PC-9 (cell line): ENCODE results near the gene STAT4. TPM values are rescaled to one million over a fixed set of nuclear protein-coding genes. Genes with fewer than 3 reads are reported as not detected.

Experiments used
- Bru-seq: library from RNA; stranded (reverse); fragments of 400-500 nt; gene quantifications from one replicate; lab custom pipeline; 2021; lab: Mats Ljungman, UMichigan
- BruChase-seq, 2 experiments: library from RNA; stranded (reverse); fragments of 400-500 nt; gene quantifications; one replicate each; lab custom pipeline; 2021; lab: Mats Ljungman, UMichigan
- BruUV-seq: library from RNA; stranded (reverse); fragments of 400-500 nt; replicated peaks from 2 replicates; lab custom pipeline; 2021; lab: Mats Ljungman, UMichigan
- CTCF ChIA-PET: fragments of 300-600 bp; sonication (Branson Sonifier 250); formaldehyde crosslinking; loops from one replicate; lab custom pipeline; 2022; ENCODE audit warnings: antibody characterized with exemption; lab: Charles Lee
- POLR2A ChIA-PET: fragments of 300-600 bp; sonication (Branson Sonifier 250); formaldehyde crosslinking; loops from one replicate; lab custom pipeline; 2022; ENCODE audit warnings: antibody characterized with exemption; ENCODE audit not compliant: unreplicated experiment; lab: Charles Lee
- DNase-seq, 2 experiments: peaks; one replicate each; pipeline versions ENCODE4 v3.0.0 to v3.0.0-alpha.2; 2015 to 2022; ENCODE audit warnings: mixed read lengths in 1 of 2
- H2AFZ ChIP-seq: fragments of 200-600 bp; sonication (generic); 2 replicates; pipeline ENCODE4 v1.8.1; 2017; ENCODE audit warnings: antibody characterized with exemption
- H3F3A ChIP-seq: fragments of 200-600 bp; sonication (generic); 2 replicates; pipeline ENCODE4 v1.8.1; 2017; ENCODE audit warnings: antibody characterized with exemption, mild to moderate bottlenecking, low read depth; ENCODE audit not compliant: insufficient read depth
- H3K27ac ChIP-seq: fragments of 200-600 bp; sonication (generic); 2 replicates; pipeline ENCODE4 v1.6.1; 2016; ENCODE audit warnings: mixed run types
- H3K27me3 ChIP-seq: fragments of 200-600 bp; sonication (generic); 2 replicates; pipeline ENCODE4 v1.6.1; 2016; ENCODE audit warnings: low read depth, mixed run types; ENCODE audit not compliant: insufficient read depth
- H3K36me3 ChIP-seq: fragments of 200-600 bp; sonication (generic); 2 replicates; pipeline ENCODE4 v1.6.1; 2016; ENCODE audit warnings: low read depth, mixed run types
- H3K4me1 ChIP-seq: fragments of 200-600 bp; sonication (generic); replicated peaks from 2 replicates; pipeline ENCODE4 v1.6.1; 2016; ENCODE audit warnings: mixed run types; ENCODE audit not compliant: insufficient read depth
- H3K4me2 ChIP-seq: fragments of 200-600 bp; sonication (generic); 2 replicates; pipeline ENCODE4 v1.6.1; 2017; ENCODE audit warnings: mixed run types
- H3K4me3 ChIP-seq: fragments of 200-600 bp; sonication (generic); 2 replicates; pipeline ENCODE4 v1.6.1; 2016; ENCODE audit warnings: mixed run types
- H3K79me2 ChIP-seq: fragments of 200-600 bp; sonication (generic); 2 replicates; pipeline ENCODE4 v1.6.1; 2017; ENCODE audit warnings: low read depth, mixed run types
- H3K9me2 ChIP-seq: fragments of 200-600 bp; sonication (generic); 2 replicates; pipeline ENCODE4 v1.8.1; 2017; ENCODE audit warnings: mild to moderate bottlenecking; ENCODE audit not compliant: insufficient read depth
- H3K9me3 ChIP-seq: fragments of 200-600 bp; sonication (generic); 2 replicates; pipeline ENCODE4 v1.8.1; 2016; ENCODE audit warnings: low read depth; ENCODE audit not compliant: insufficient read depth
- H4K20me1 ChIP-seq: fragments of 200-600 bp; sonication (generic); 2 replicates; pipeline ENCODE4 v1.8.1; 2017; ENCODE audit not compliant: insufficient read depth
- EZH2 ChIP-seq: fragments of 200-600 bp; sonication (generic); IDR thresholded peaks from 2 replicates; pipeline ENCODE4 v1.8.0; 2017; ENCODE audit warnings: antibody characterized with exemption, low read depth
- intact Hi-C: fragments of 100-400 bp; cut with micrococcal nuclease; formaldehyde crosslinking; loops from one replicate; pipeline ENCODE4 v1.10.0; 2022; ENCODE audit not compliant: unreplicated experiment
- long read RNA-seq: library from polyadenylated mRNA; stranded (forward); transcript quantifications from one replicate; pipeline ENCODE4 v2.0.0, GENCODE V29; 2022
- total RNA-seq: library from RNA; stranded (reverse); gene quantifications from 2 replicates; pipeline ENCODE4 v1.2.3, GENCODE V29; 2021
- TF ChIP-seq, protein P1 (sequence below): fragments of 200-600 bp; sonication (generic); conservative IDR thresholded peaks from 2 replicates; pipeline ENCODE4 v1.6.1; 2017; ENCODE audit warnings: mixed run types, antibody characterized with exemption, mild to moderate bottlenecking, moderate library complexity

Gene STAT4, protein sequence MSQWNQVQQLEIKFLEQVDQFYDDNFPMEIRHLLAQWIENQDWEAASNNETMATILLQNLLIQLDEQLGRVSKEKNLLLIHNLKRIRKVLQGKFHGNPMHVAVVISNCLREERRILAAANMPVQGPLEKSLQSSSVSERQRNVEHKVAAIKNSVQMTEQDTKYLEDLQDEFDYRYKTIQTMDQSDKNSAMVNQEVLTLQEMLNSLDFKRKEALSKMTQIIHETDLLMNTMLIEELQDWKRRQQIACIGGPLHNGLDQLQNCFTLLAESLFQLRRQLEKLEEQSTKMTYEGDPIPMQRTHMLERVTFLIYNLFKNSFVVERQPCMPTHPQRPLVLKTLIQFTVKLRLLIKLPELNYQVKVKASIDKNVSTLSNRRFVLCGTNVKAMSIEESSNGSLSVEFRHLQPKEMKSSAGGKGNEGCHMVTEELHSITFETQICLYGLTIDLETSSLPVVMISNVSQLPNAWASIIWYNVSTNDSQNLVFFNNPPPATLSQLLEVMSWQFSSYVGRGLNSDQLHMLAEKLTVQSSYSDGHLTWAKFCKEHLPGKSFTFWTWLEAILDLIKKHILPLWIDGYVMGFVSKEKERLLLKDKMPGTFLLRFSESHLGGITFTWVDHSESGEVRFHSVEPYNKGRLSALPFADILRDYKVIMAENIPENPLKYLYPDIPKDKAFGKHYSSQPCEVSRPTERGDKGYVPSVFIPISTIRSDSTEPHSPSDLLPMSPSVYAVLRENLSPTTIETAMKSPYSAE
- total RNA-seq: 0.23 and 0.70 TPM in 2 replicates
- Bru-seq, nascent RNA: percentile 21 among the genes with signal in this experiment
- BruChase-seq, experiment 1, labeled RNA remaining after a 2-hour chase: percentile 29 among the genes with signal in this experiment
- BruChase-seq, experiment 2, labeled RNA remaining after a 6-hour chase: percentile 14 among the genes with signal in this experiment
- long read RNA-seq: 0 reads

DNA sequence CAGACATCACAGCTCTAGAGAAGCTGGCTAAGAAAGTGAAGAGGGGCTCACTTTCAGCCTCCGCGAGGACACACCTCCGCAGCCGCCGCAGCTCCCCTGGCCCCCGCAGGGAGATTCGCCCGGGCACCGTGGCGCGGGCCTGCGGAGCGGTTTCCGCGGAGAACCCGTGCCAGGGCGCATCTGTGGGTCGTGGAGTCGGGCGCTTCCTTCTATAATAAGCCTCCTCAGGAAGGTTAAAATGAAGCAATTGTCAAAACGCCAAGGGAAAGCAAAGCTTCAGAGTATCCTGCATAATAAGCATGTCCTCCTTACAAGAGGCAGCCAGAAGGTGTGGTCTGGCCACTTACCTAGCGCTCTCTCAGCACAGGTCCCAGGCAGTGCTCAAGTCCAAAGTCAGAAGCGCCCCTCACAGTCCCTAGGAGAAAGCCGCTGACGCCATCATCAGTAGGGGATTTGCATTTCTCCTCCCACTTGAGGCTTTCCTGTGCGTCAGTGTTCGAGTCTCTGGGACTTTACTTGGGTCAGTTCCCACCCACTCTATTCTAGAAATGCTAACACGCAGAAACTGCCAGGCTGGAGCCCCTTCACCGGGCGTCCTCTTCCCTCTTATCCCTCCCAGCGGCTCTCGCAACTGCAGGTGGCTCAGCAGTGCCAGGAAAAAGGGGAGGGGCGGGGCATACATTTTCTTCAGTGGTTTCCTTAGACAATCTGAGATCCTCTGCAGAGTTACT lies at the start of gene STAT4:
Gene STAT4, minus strand, starts transcription at position 395 of the 731 bp plus-strand sequence. CDS start 2,791 bp downstream, outside the sequence.
- Histone ChIP-seq H3K4me3 (peak within 1 kb of the TSS; percentile 86), H3K9me3 (no peaks in the 10 kb centered on the region), H3K36me3 (no peaks in the 10 kb centered on the region), H3K4me1 (0 out of 2 replicates have a peak, but pooled peaks cover 4% of the 10 kb centered on the region), H3K79me2 (no peaks in the 10 kb centered on the region), H3F3A (no peaks in the 10 kb centered on the region), H4K20me1 (no peaks in the 10 kb centered on the region), H2AFZ (peak within 1 kb of the TSS; percentile 93), H3K9me2 (no peaks in the 10 kb centered on the region), H3K27ac (no peak within 1 kb of the TSS), H3K27me3 (no peaks in the 10 kb centered on the region), H3K4me2 (peak within 1 kb of the TSS; percentile 94)
- no TSS peak for BruUV-seq
- no peak for TF ChIP-seq EZH2
- TF ChIP-seq, protein P1, sequence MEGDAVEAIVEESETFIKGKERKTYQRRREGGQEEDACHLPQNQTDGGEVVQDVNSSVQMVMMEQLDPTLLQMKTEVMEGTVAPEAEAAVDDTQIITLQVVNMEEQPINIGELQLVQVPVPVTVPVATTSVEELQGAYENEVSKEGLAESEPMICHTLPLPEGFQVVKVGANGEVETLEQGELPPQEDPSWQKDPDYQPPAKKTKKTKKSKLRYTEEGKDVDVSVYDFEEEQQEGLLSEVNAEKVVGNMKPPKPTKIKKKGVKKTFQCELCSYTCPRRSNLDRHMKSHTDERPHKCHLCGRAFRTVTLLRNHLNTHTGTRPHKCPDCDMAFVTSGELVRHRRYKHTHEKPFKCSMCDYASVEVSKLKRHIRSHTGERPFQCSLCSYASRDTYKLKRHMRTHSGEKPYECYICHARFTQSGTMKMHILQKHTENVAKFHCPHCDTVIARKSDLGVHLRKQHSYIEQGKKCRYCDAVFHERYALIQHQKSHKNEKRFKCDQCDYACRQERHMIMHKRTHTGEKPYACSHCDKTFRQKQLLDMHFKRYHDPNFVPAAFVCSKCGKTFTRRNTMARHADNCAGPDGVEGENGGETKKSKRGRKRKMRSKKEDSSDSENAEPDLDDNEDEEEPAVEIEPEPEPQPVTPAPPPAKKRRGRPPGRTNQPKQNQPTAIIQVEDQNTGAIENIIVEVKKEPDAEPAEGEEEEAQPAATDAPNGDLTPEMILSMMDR: no peak
- CTCF ChIA-PET: no interaction called here
- intact Hi-C loops: loop anchor here (2.0 kb wide), 1 partner anchor 98 kb away; no protein-coding TSS in a partner anchor
- POLR2A ChIA-PET: no interaction called here
- peak; percentile 28 to 48 for DNase-seq

DNA sequence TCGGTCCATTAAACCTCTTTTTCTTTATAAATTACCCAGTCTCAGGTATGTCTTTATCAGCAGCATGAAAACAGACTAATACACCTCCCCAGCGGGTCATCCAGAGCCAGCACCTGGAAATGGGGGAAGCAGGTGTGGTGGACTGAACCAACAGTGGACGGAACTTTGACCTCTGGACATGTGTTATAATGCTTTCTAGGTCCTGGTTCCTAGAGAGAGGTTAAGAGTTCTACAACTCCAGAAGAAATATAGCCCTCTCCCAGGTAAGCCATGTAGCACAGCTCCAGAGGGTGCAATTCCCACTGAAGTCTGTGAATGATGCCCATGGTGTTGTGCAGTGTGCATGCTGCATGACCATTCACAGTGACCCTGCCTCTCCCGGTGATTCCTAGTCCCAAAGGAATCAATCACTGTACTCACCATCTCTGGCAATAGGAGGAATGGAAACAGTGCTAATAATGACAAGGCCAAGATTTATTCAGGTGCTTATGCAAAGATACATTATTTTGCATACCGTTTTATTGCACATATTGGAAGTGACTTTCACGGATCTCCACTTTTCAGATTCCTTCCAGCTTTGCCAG lies 49.2 kb upstream of the STAT4 start:
- DNase-seq: no peak
- ChIA-PET CTCF (no interaction called here), POLR2A (no interaction called here)
- Histone ChIP-seq H3K4me1 (no peaks in the 10 kb centered on the region), H3K27me3 (no peaks in the 10 kb centered on the region), H3K4me3 (no peak overlapping the region), H4K20me1 (no peaks in the 10 kb centered on the region), H3F3A (no peaks in the 10 kb centered on the region), H3K79me2 (no peaks in the 10 kb centered on the region), H3K9me3 (no peaks in the 10 kb centered on the region), H3K4me2 (no peak overlapping the region), H3K27ac (no peak overlapping the region), H2AFZ (no peak overlapping the region), H3K36me3 (no peaks in the 10 kb centered on the region), H3K9me2 (no peaks in the 10 kb centered on the region; the same call in 1 of the 2 replicates)
- intact Hi-C loops: no loop called here
- TF ChIP-seq, protein P1: no peak
- no peak for TF ChIP-seq EZH2
- BruUV-seq: no TSS peak
